ENCODE data around the gene PLB1.

The PLB1 gene

GRCh38 chr2:28631514-28632206 lies 135.8 kb downstream of the PLB1 start:
- Mint-ChIP-seq H3K4me1 (ENCODE audit: low read depth) (peaks cover 10% of the 10 kb centered on the region), H3K4me3 (no peak overlapping the region), H3K9me3 (no peaks in the 10 kb centered on the region), H3K27ac (no peak overlapping the region), H3K36me3 (ENCODE audit: low read depth) (no peaks in the 10 kb centered on the region), H3K27me3 (ENCODE audit: low read depth) (no peaks in the 10 kb centered on the region)
- DNase-seq (ENCODE audit: low spot score): no peak

GRCh38 chr2:28632791-28633190 lies 136.9 kb downstream of the PLB1 start:
- Mint-ChIP-seq H3K4me3 (no peak overlapping the region), H3K36me3 (ENCODE audit: low read depth) (no peaks in the 10 kb centered on the region), H3K9me3 (no peaks in the 10 kb centered on the region), H3K4me1 (ENCODE audit: low read depth) (peaks cover 2% of the 10 kb centered on the region), H3K27ac (no peak overlapping the region), H3K27me3 (ENCODE audit: low read depth) (no peaks in the 10 kb centered on the region)
- DNase-seq (ENCODE audit: low spot score): no peak

- Mint-ChIP-seq H3K27ac (no peak overlapping the region), H3K4me1 (ENCODE audit: low read depth) (peaks cover 4% of the 10 kb centered on the region), H3K9me3 (no peaks in the 10 kb centered on the region), H3K4me3 (no peak overlapping the region), H3K36me3 (ENCODE audit: low read depth) (no peaks in the 10 kb centered on the region), H3K27me3 (ENCODE audit: low read depth) (no peaks in the 10 kb centered on the region)
- no peak for DNase-seq (ENCODE audit: low spot score)
Measured at GRCh38 chr2:28633204-28633603, 137.3 kb downstream of the PLB1 start.

- no peaks in the 10 kb centered on the region for H3K9me3 Mint-ChIP-seq
- no peak for DNase-seq (ENCODE audit: low spot score)
- no peak overlapping the region for H3K4me3 Mint-ChIP-seq
- H3K27me3 Mint-ChIP-seq (ENCODE audit: low read depth): no peaks in the 10 kb centered on the region
- no peak overlapping the region for H3K27ac Mint-ChIP-seq
- peaks cover 4% of the 10 kb centered on the region for H3K4me1 Mint-ChIP-seq (ENCODE audit: low read depth)
- H3K36me3 Mint-ChIP-seq (ENCODE audit: low read depth): no peaks in the 10 kb centered on the region
Measured at GRCh38 chr2:28633746-28634145, 137.9 kb downstream of the PLB1 start.

- Mint-ChIP-seq H3K27ac (peak overlapping the region; percentile 12), H3K4me1 (ENCODE audit: low read depth) (peaks cover 9% of the 10 kb centered on the region), H3K27me3 (ENCODE audit: low read depth) (no peaks in the 10 kb centered on the region), H3K36me3 (ENCODE audit: low read depth) (no peaks in the 10 kb centered on the region), H3K4me3 (no peak overlapping the region), H3K9me3 (no peaks in the 10 kb centered on the region)
- no peak for DNase-seq (ENCODE audit: low spot score)
Measured at GRCh38 chr2:28635191-28635611, 139.3 kb downstream of the PLB1 start.

- Mint-ChIP-seq H3K4me3 (no peak overlapping the region), H3K27me3 (ENCODE audit: low read depth) (no peaks in the 10 kb centered on the region), H3K36me3 (ENCODE audit: low read depth) (no peaks in the 10 kb centered on the region), H3K9me3 (no peaks in the 10 kb centered on the region), H3K4me1 (ENCODE audit: low read depth) (peaks cover 9% of the 10 kb centered on the region), H3K27ac (no peak overlapping the region)
- DNase-seq (ENCODE audit: low spot score): no peak
Measured at GRCh38 chr2:28636491-28636890, 140.6 kb downstream of the PLB1 start.

- no peak overlapping the region for H3K4me3 Mint-ChIP-seq
- no peaks in the 10 kb centered on the region for H3K36me3 Mint-ChIP-seq (ENCODE audit: low read depth)
- DNase-seq (ENCODE audit: low spot score): no peak
- H3K9me3 Mint-ChIP-seq: no peaks in the 10 kb centered on the region
- H3K27me3 Mint-ChIP-seq (ENCODE audit: low read depth): no peaks in the 10 kb centered on the region
- no peak overlapping the region for H3K27ac Mint-ChIP-seq
- peaks cover 13% of the 10 kb centered on the region for H3K4me1 Mint-ChIP-seq (ENCODE audit: low read depth)
Measured at GRCh38 chr2:28637066-28638047, 141.5 kb downstream of the PLB1 start.

- H3K27ac Mint-ChIP-seq: peak overlapping the region; percentile 24
Measured at GRCh38 chr2:28638102-28638501, 142.2 kb downstream of the PLB1 start.

GRCh38 chr2:28639092-28639691 lies 143.3 kb downstream of the PLB1 start:
- no peak for DNase-seq (ENCODE audit: low spot score)
- H3K4me1 Mint-ChIP-seq (ENCODE audit: low read depth): peaks cover 13% of the 10 kb centered on the region
- no peaks in the 10 kb centered on the region for H3K36me3 Mint-ChIP-seq (ENCODE audit: low read depth)
- H3K27me3 Mint-ChIP-seq (ENCODE audit: low read depth): no peaks in the 10 kb centered on the region
- no peak overlapping the region for H3K27ac Mint-ChIP-seq
- H3K9me3 Mint-ChIP-seq: no peaks in the 10 kb centered on the region
- H3K4me3 Mint-ChIP-seq: no peak overlapping the region

More at GRCh38 chr2:28638102-28638501, 142.2 kb downstream of the PLB1 start:
- Mint-ChIP-seq H3K4me1 (ENCODE audit: low read depth) (peaks cover 13% of the 10 kb centered on the region), H3K9me3 (no peaks in the 10 kb centered on the region), H3K4me3 (no peak overlapping the region), H3K27me3 (ENCODE audit: low read depth) (no peaks in the 10 kb centered on the region), H3K36me3 (ENCODE audit: low read depth) (no peaks in the 10 kb centered on the region)
- no peak for DNase-seq (ENCODE audit: low spot score)

- Mint-ChIP-seq H3K27me3 (ENCODE audit: low read depth) (no peaks in the 10 kb centered on the region), H3K4me1 (ENCODE audit: low read depth) (peaks cover 13% of the 10 kb centered on the region), H3K4me3 (no peak overlapping the region), H3K27ac (no peak overlapping the region), H3K36me3 (ENCODE audit: low read depth) (no peaks in the 10 kb centered on the region), H3K9me3 (no peaks in the 10 kb centered on the region)
- peak; percentile 20 for DNase-seq (ENCODE audit: low spot score)
Measured at GRCh38 chr2:28639836-28640235, 144.0 kb downstream of the PLB1 start.

GRCh38 chr2:28640260-28640907 lies 144.5 kb downstream of the PLB1 start:
- H3K27ac Mint-ChIP-seq: no peak overlapping the region
- no peak for DNase-seq (ENCODE audit: low spot score)
- no peaks in the 10 kb centered on the region for H3K27me3 Mint-ChIP-seq (ENCODE audit: low read depth)
- H3K4me1 Mint-ChIP-seq (ENCODE audit: low read depth): peaks cover 13% of the 10 kb centered on the region
- no peaks in the 10 kb centered on the region for H3K36me3 Mint-ChIP-seq (ENCODE audit: low read depth)
- H3K4me3 Mint-ChIP-seq: no peak overlapping the region
- no peaks in the 10 kb centered on the region for H3K9me3 Mint-ChIP-seq

- DNase-seq (ENCODE audit: low spot score): no peak
- Mint-ChIP-seq H3K4me1 (ENCODE audit: low read depth) (peaks cover 13% of the 10 kb centered on the region), H3K9me3 (no peaks in the 10 kb centered on the region), H3K27me3 (ENCODE audit: low read depth) (no peaks in the 10 kb centered on the region), H3K27ac (no peak overlapping the region), H3K36me3 (ENCODE audit: low read depth) (no peaks in the 10 kb centered on the region), H3K4me3 (no peak overlapping the region)
Measured at GRCh38 chr2:28640908-28641300, 145.0 kb downstream of the PLB1 start.

GRCh38 chr2:28642796-28643195 lies 146.9 kb downstream of the PLB1 start:
- no peak overlapping the region for H3K27ac Mint-ChIP-seq
- peaks cover 13% of the 10 kb centered on the region for H3K4me1 Mint-ChIP-seq (ENCODE audit: low read depth)
- no peak for DNase-seq (ENCODE audit: low spot score)
- H3K36me3 Mint-ChIP-seq (ENCODE audit: low read depth): no peaks in the 10 kb centered on the region
- H3K9me3 Mint-ChIP-seq: no peaks in the 10 kb centered on the region
- no peaks in the 10 kb centered on the region for H3K27me3 Mint-ChIP-seq (ENCODE audit: low read depth)
- H3K4me3 Mint-ChIP-seq: no peak overlapping the region

All from T-helper 2 cell treated with Interferon-gamma antibody and Interleukin-4, amounts not matched to agents 5 μg/mL and 100 μg/mL, for 36 hours (primary cell).